Neural cell (in vitro differentiated cells): ENCODE measurements around the gene MSH3. TPM values are rescaled to one million over a fixed set of nuclear protein-coding genes. Genes with fewer than 3 reads are reported as not detected.

ENCODE experiments used
- H2AFZ ChIP-seq: fragments of 200-600, 300-800 bp; sonication (generic), shearing (Covaris generic); 2 replicates; pipeline ENCODE4 v1.6.0; 2014; ENCODE audit warnings: low read depth, mild to moderate bottlenecking, antibody characterized with exemption, low read length, moderate library complexity
- H3F3A ChIP-seq: fragments of 200-600 bp; shearing (Covaris generic); 2 replicates; pipeline ENCODE4 v1.6.1; 2016; ENCODE audit warnings: mild to moderate bottlenecking, moderate library complexity, mixed read lengths, antibody characterized with exemption, low read length; ENCODE audit not compliant: insufficient read depth, poor library complexity, severe bottlenecking
- H3K27ac ChIP-seq: fragments of 200-600, 300-800 bp; sonication (generic), shearing (Covaris generic); 2 replicates; pipeline ENCODE4 v1.5.1; 2014; ENCODE audit warnings: mild to moderate bottlenecking, low read length, moderate library complexity
- H3K27me3 ChIP-seq: fragments of 300-800, 200-600 bp; sonication (generic), shearing (Covaris generic); 2 replicates; pipeline ENCODE4 v1.6.0; 2014; ENCODE audit warnings: mild to moderate bottlenecking, low read depth, low read length, moderate library complexity; ENCODE audit not compliant: insufficient read depth
- H3K36me3 ChIP-seq: fragments of 300-800, 200-600 bp; sonication (generic), shearing (Covaris generic); 2 replicates; pipeline ENCODE4 v1.5.1; 2014; ENCODE audit warnings: mild to moderate bottlenecking, antibody characterized with exemption, low read length, moderate library complexity; ENCODE audit not compliant: insufficient read depth
- H3K4me2 ChIP-seq: fragments of 300-800, 200-600 bp; sonication (generic), shearing (Covaris generic); 2 replicates; pipeline ENCODE4 v1.6.0; 2014; ENCODE audit warnings: mild to moderate bottlenecking, low read length
- H3K4me3 ChIP-seq: fragments of 300-800, 200-600 bp; sonication (generic), shearing (Covaris generic); 2 replicates; pipeline ENCODE4 v1.5.1; 2014; ENCODE audit warnings: mild to moderate bottlenecking, low read length, moderate library complexity
- H3K79me2 ChIP-seq: fragments of 200-600 bp; shearing (Covaris generic); replicated peaks from 2 replicates; pipeline ENCODE4 v1.6.0; 2014; ENCODE audit warnings: mild to moderate bottlenecking, low read length, moderate library complexity; ENCODE audit not compliant: insufficient read depth
- H3K9ac ChIP-seq: fragments of 300-800, 200-600 bp; sonication (generic), shearing (Covaris generic); 2 replicates; pipeline ENCODE4 v1.6.1; 2016; ENCODE audit warnings: mild to moderate bottlenecking, low read length, mixed read lengths
- H3K9me2 ChIP-seq: fragments of 200-600 bp; shearing (Covaris generic); 2 replicates; pipeline ENCODE4 v1.6.1; 2016; ENCODE audit warnings: mild to moderate bottlenecking, low read length, mixed read lengths; ENCODE audit not compliant: insufficient read depth
- H3K9me3 ChIP-seq: fragments of 200-600, 300-800 bp; sonication (generic), shearing (Covaris generic); 2 replicates; pipeline ENCODE4 v1.6.1; 2016; ENCODE audit warnings: mild to moderate bottlenecking, mixed run types, low read length, moderate library complexity, mixed read lengths
- H4K20me1 ChIP-seq: fragments of 200-600 bp; shearing (Covaris generic); 2 replicates; pipeline ENCODE4 v1.6.1; 2016; ENCODE audit warnings: mild to moderate bottlenecking, mixed run types; ENCODE audit not compliant: insufficient read depth
- EP300 ChIP-seq: fragments of 450-650 bp; conservative IDR thresholded peaks from 2 replicates; pipeline ENCODE4 v1.6.1; 2014; ENCODE audit warnings: antibody characterized with exemption, mild to moderate bottlenecking, moderate library complexity; ENCODE audit not compliant: poor library complexity, severe bottlenecking
- EZH2 ChIP-seq: fragments of 200-600, 300-800 bp; shearing (Covaris generic), sonication (generic); IDR thresholded peaks from 2 replicates; pipeline ENCODE4 v1.6.1; 2014; ENCODE audit warnings: antibody characterized with exemption, low read length, borderline replicate concordance, mild to moderate bottlenecking; ENCODE audit not compliant: insufficient read depth, poor library complexity, severe bottlenecking
- MXI1 ChIP-seq: fragments of 450-650 bp; conservative IDR thresholded peaks from 2 replicates; pipeline ENCODE4 v1.6.1; 2014; ENCODE audit warnings: antibody characterized with exemption, mild to moderate bottlenecking; ENCODE audit not compliant: poor library complexity, severe bottlenecking
- POLR2AphosphoS5 ChIP-seq: IDR thresholded peaks from 2 replicates; pipeline ENCODE4 v1.6.1; 2012
- RAD21 ChIP-seq: fragments of 450-650 bp; conservative IDR thresholded peaks from 2 replicates; pipeline ENCODE4 v1.6.1; 2014; ENCODE audit warnings: antibody characterized with exemption, mild to moderate bottlenecking, moderate library complexity
- SMC3 ChIP-seq: fragments of 450-650 bp; conservative IDR thresholded peaks from 2 replicates; pipeline ENCODE4 v1.6.1; 2014; ENCODE audit warnings: antibody characterized with exemption, mild to moderate bottlenecking, moderate library complexity; ENCODE audit not compliant: poor library complexity
- TAF1 ChIP-seq: IDR thresholded peaks from 2 replicates; pipeline ENCODE4 v1.6.1; 2012; ENCODE audit warnings: low read depth
- polyA plus RNA-seq: library from polyadenylated mRNA; depleted of rRNA; stranded (reverse); fragments of >200 nt; gene quantifications from 2 replicates; pipeline ENCODE4 v1.2.3, GENCODE V29; 2014
- TF ChIP-seq, protein P1 (sequence below): fragments of 450-650 bp; IDR thresholded peaks from 2 replicates; pipeline ENCODE4 v1.5.1; 2014; ENCODE audit warnings: antibody characterized with exemption, mild to moderate bottlenecking, moderate library complexity; ENCODE audit not compliant: poor library complexity, severe bottlenecking
- TF ChIP-seq, protein P2 (sequence below): IDR thresholded peaks from 2 replicates; pipeline ENCODE4 v1.6.1; 2012; ENCODE audit warnings: borderline replicate concordance

Gene MSH3
- polyA plus RNA-seq, 1 donor from 2014 or later = 9.8 TPM

GRCh38 chr5:80884086-80884813, 229.8 kb downstream of the MSH3 start:
- no peak overlapping the region for H3K9ac ChIP-seq
- TF ChIP-seq, protein P1, sequence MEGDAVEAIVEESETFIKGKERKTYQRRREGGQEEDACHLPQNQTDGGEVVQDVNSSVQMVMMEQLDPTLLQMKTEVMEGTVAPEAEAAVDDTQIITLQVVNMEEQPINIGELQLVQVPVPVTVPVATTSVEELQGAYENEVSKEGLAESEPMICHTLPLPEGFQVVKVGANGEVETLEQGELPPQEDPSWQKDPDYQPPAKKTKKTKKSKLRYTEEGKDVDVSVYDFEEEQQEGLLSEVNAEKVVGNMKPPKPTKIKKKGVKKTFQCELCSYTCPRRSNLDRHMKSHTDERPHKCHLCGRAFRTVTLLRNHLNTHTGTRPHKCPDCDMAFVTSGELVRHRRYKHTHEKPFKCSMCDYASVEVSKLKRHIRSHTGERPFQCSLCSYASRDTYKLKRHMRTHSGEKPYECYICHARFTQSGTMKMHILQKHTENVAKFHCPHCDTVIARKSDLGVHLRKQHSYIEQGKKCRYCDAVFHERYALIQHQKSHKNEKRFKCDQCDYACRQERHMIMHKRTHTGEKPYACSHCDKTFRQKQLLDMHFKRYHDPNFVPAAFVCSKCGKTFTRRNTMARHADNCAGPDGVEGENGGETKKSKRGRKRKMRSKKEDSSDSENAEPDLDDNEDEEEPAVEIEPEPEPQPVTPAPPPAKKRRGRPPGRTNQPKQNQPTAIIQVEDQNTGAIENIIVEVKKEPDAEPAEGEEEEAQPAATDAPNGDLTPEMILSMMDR = no peak

DNA sequence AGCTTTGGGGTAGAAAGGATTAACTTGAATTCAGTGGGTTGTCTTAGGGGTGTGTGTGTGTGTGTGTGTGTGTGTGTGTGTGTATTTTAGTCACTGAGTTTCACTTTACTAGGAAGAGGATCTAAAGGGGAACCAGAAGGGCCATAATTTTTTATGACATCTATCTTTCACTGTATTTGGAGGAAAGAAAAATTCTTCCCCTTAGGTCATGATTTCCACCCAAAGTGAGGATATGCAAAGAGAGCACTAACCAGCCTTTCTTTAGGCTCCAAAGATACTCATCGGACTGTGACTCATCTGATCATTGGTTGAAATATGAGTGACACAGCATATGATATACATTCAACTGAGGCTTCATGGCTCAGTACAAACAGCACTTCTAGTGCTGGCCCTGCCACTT, 230.5 kb downstream of the MSH3 start:
- Histone ChIP-seq H3K27me3 (no peaks in the 10 kb centered on the region), H3K36me3 (no peaks in the 10 kb centered on the region), H3F3A (no peaks in the 10 kb centered on the region), H3K9me3 (no peaks in the 10 kb centered on the region), H4K20me1 (no peaks in the 10 kb centered on the region), H3K9me2 (no peaks in the 10 kb centered on the region), H3K9ac (no peak overlapping the region), H3K4me3 (no peak overlapping the region), H2AFZ (no peak overlapping the region), H3K4me2 (no peak overlapping the region), H3K27ac (no peak overlapping the region), H3K79me2 (no peaks in the 10 kb centered on the region)
- TF ChIP-seq SMC3 (no peak), EP300 (no peak), EZH2 (no peak), TAF1 (no peak), POLR2AphosphoS5 (no peak), RAD21 (no peak), MXI1 (no peak)
- TF ChIP-seq, protein P1 = no peak
- TF ChIP-seq, protein P2, sequence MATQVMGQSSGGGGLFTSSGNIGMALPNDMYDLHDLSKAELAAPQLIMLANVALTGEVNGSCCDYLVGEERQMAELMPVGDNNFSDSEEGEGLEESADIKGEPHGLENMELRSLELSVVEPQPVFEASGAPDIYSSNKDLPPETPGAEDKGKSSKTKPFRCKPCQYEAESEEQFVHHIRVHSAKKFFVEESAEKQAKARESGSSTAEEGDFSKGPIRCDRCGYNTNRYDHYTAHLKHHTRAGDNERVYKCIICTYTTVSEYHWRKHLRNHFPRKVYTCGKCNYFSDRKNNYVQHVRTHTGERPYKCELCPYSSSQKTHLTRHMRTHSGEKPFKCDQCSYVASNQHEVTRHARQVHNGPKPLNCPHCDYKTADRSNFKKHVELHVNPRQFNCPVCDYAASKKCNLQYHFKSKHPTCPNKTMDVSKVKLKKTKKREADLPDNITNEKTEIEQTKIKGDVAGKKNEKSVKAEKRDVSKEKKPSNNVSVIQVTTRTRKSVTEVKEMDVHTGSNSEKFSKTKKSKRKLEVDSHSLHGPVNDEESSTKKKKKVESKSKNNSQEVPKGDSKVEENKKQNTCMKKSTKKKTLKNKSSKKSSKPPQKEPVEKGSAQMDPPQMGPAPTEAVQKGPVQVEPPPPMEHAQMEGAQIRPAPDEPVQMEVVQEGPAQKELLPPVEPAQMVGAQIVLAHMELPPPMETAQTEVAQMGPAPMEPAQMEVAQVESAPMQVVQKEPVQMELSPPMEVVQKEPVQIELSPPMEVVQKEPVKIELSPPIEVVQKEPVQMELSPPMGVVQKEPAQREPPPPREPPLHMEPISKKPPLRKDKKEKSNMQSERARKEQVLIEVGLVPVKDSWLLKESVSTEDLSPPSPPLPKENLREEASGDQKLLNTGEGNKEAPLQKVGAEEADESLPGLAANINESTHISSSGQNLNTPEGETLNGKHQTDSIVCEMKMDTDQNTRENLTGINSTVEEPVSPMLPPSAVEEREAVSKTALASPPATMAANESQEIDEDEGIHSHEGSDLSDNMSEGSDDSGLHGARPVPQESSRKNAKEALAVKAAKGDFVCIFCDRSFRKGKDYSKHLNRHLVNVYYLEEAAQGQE = no peak

More at GRCh38 chr5:80884086-80884813, 229.8 kb downstream of the MSH3 start:
- H3K79me2 ChIP-seq = no peaks in the 10 kb centered on the region
- no peaks in the 10 kb centered on the region for H3K27me3 ChIP-seq
- H3K4me3 ChIP-seq = no peak overlapping the region
- H2AFZ ChIP-seq = no peak overlapping the region
- H3K9me3 ChIP-seq = no peaks in the 10 kb centered on the region
- no peaks in the 10 kb centered on the region for H4K20me1 ChIP-seq
- no peak overlapping the region for H3K27ac ChIP-seq
- no peaks in the 10 kb centered on the region for H3F3A ChIP-seq
- no peaks in the 10 kb centered on the region for H3K9me2 ChIP-seq
- H3K4me2 ChIP-seq = no peak overlapping the region
- no peaks in the 10 kb centered on the region for H3K36me3 ChIP-seq
